T-cell (primary cell): Measurements from ENCODE around the gene EEFSEC. TPM values are rescaled to one million over a fixed set of nuclear protein-coding genes. Genes with fewer than 3 reads are reported as not detected.

Source experiments
- ATAC-seq, 4 experiments: fragments of 200-7000 bp in 3 of 4; fragments of 150-1000 bp in 1 of 4; cut with Tn5 transposase; replicated peaks in 1 of 4; 1 replicate in 3 of 4; 2 replicates in 1 of 4; pipeline ENCODE4 v1.10.0; 2021; ENCODE audit warnings: moderate library complexity in 3 of 4, mild to moderate bottlenecking in 2 of 4, moderate number of reproducible peaks in 1 of 4
- CTCF ChIA-PET, 2 donors: fragments of 300-600 bp; sonication (Branson Sonifier 250); formaldehyde crosslinking; loops; one replicate each; lab custom pipeline; 2022; ENCODE audit warnings: antibody characterized with exemption in 2 of 2; lab: Charles Lee
- POLR2A ChIA-PET, 2 donors: fragments of 300-600 bp; sonication (Branson Sonifier 250); formaldehyde crosslinking; loops; one replicate each; lab custom pipeline; 2022; ENCODE audit warnings: antibody characterized with exemption in 2 of 2; lab: Charles Lee
- DNase-seq, 35 experiments: peaks; one replicate each; pipeline versions ENCODE4 v3.0.0 to v3.0.0-alpha.2; 2013 to 2023
- H3K27ac ChIP-seq: one replicate; pipeline ENCODE4 v1.5.1; 2013; ENCODE audit warnings: low read length
- H3K27me3 ChIP-seq, 2 experiments: replicated peaks in 1 of 2; 1 replicate in 1 of 2; 2 replicates in 1 of 2; pipeline versions ENCODE4 v1.6.1 to v1.7.0; 2013; ENCODE audit warnings: low read length in 1 of 2, mixed read lengths in 1 of 2; ENCODE audit not compliant: control insufficient read depth in 2 of 2, insufficient read depth in 2 of 2; ENCODE audit errors: extremely low read depth in 1 of 2
- H3K36me3 ChIP-seq, 2 donors: 1 replicate in 1 of 2; 2 replicates in 1 of 2; pipeline versions ENCODE4 v1.6.1 to v1.7.0; 2013; ENCODE audit warnings: low read length in 1 of 2; ENCODE audit not compliant: control insufficient read depth in 2 of 2, insufficient read depth in 1 of 2; ENCODE audit errors: extremely low read depth in 1 of 2
- H3K4me1 ChIP-seq, 2 experiments: 1 replicate in 1 of 2; 2 replicates in 1 of 2; pipeline versions ENCODE4 v1.6.1 to v1.7.0; 2013; ENCODE audit warnings: low read length in 2 of 2, mixed read lengths in 1 of 2; ENCODE audit not compliant: insufficient read depth in 2 of 2, control insufficient read depth in 1 of 2; ENCODE audit errors: extremely low read depth in 1 of 2
- H3K4me3 ChIP-seq, 2 donors: 1 replicate in 1 of 2; 2 replicates in 1 of 2; pipeline versions ENCODE4 v1.5.1 to v1.7.0; 2013; ENCODE audit warnings: mild to moderate bottlenecking in 2 of 2, low read length in 1 of 2, moderate library complexity in 1 of 2; ENCODE audit not compliant: control insufficient read depth in 1 of 2; ENCODE audit errors: extremely low read depth in 1 of 2
- H3K9me3 ChIP-seq: 2 replicates; pipeline ENCODE4 v1.7.0; 2013
- H3K27ac Mint-ChIP-seq, 2 donors: one replicate each; pipeline ENCODE4 v1.8.0; 2020 to 2021; ENCODE audit warnings: mild to moderate bottlenecking in 2 of 2, mixed read lengths in 2 of 2
- H3K27me3 Mint-ChIP-seq, 2 donors: one replicate each; pipeline ENCODE4 v1.8.0; 2021 to 2022; ENCODE audit warnings: mixed read lengths in 2 of 2
- H3K36me3 Mint-ChIP-seq: one replicate; pipeline ENCODE4 v1.8.0; 2021; ENCODE audit warnings: mixed read lengths
- H3K4me1 Mint-ChIP-seq, 3 donors: one replicate each; pipeline ENCODE4 v1.8.0; 2020 to 2022; ENCODE audit warnings: mixed read lengths in 3 of 3, mild to moderate bottlenecking in 1 of 3
- H3K4me3 Mint-ChIP-seq, 3 donors: one replicate each; pipeline ENCODE4 v1.8.0; 2020 to 2022; ENCODE audit warnings: mild to moderate bottlenecking in 3 of 3, mixed read lengths in 3 of 3, moderate library complexity in 3 of 3
- H3K9me3 Mint-ChIP-seq, 3 donors: one replicate each; pipeline ENCODE4 v1.8.0; 2020 to 2022; ENCODE audit warnings: mixed read lengths in 3 of 3
- WGBS: methylation state at CpG from one replicate; pipeline ENCODE4 v1.1.5; 2013; ENCODE audit warnings: missing lambda C conversion rate; ENCODE audit not compliant: insufficient coverage; 5-methylcytosine and 5-hydroxymethylcytosine counted together
- total RNA-seq, 35 experiments: library from RNA in 6 of 35; stranded (reverse) in 6 of 35; fragments of 120-200 nt in 1 of 35; gene quantifications; one replicate each; pipeline versions ENCODE4 v1.2.1 to v1.2.4 and lab custom pipeline; 2013 to 2026

Gene EEFSEC
- total RNA-seq, 5 donors from 2014 or later (not counting 1 experiment from before 2014, with no cell fraction given), result 15.9 to 21.1 (median 19.1) TPM

GRCh38 chr3:128122013-128122412 lies 31.3 kb upstream of the EEFSEC start:
- CTCF ChIA-PET, result interaction anchor here in 1 of 2 donors (2.5 to 3.1 kb wide), 3 partner anchors 11 to 31 kb away, joined by 10 to 21 read pairs (median 19); partner anchors contain the start of gene EEFSEC
- H3K27ac Mint-ChIP-seq, result no peak overlapping the region
- H3K4me3 Mint-ChIP-seq, result peak overlapping the region; percentile 97 to 100 (median 97)
- no peaks in the 10 kb centered on the region for H3K9me3 Mint-ChIP-seq
- Histone ChIP-seq H3K27me3 (no peaks in the 10 kb centered on the region), H3K4me3 (no peak overlapping the region), H3K9me3 (no peaks in the 10 kb centered on the region), H3K27ac (no peak overlapping the region), H3K36me3 (peaks cover 0 to 7% of the 10 kb centered on the region in 2 donors), H3K4me1 (peaks cover 12 to 21% of the 10 kb centered on the region in 2 experiments)
- WGBS, result no CpG with 5 or more reads among the region's 1 CpG
- ATAC-seq (no peak), DNase-seq (no peak)
- H3K36me3 Mint-ChIP-seq, result peaks cover 24% of the 10 kb centered on the region
- POLR2A ChIA-PET, result no interaction called here
- peaks cover 40 to 59% (median 43%) of the 10 kb centered on the region in 3 donors for H3K4me1 Mint-ChIP-seq
- no peaks in the 10 kb centered on the region for H3K27me3 Mint-ChIP-seq

- CTCF ChIA-PET, result interaction anchor here (0.5 to 3.1 kb wide), 8 partner anchors 10 to 483 kb away, joined by 3 to 21 read pairs (median 3); partner anchors contain the start of gene EEFSEC (in 1 of the 2)
- peaks cover 33 to 48% (median 35%) of the 10 kb centered on the region in 3 donors for H3K4me1 Mint-ChIP-seq
- peak overlapping the region; percentile 97 to 100 (median 97) for H3K4me3 Mint-ChIP-seq
- H3K36me3 Mint-ChIP-seq, result peaks cover 14% of the 10 kb centered on the region
- ATAC-seq (no peak), DNase-seq (peak in 1 of 35 experiments; percentile 6)
- 1% methylated on average over 15 of the region's 22 CpGs for WGBS
- no peaks in the 10 kb centered on the region for H3K27me3 Mint-ChIP-seq
- Histone ChIP-seq H3K4me3 (peak overlapping the region; percentile 70 to 96), H3K27me3 (no peaks in the 10 kb centered on the region), H3K9me3 (no peaks in the 10 kb centered on the region), H3K4me1 (peaks cover 12 to 21% of the 10 kb centered on the region in 2 experiments), H3K27ac (peak overlapping the region; percentile 73), H3K36me3 (peaks cover 0 to 3% of the 10 kb centered on the region in 2 donors)
- POLR2A ChIA-PET, result interaction anchor here (1.1 to 2.0 kb wide), 3 partner anchors 9 to 172 kb away, joined by 3 to 10 read pairs (median 6); partner anchors contain the start of gene EEFSEC (in 1 of the 2)
- H3K9me3 Mint-ChIP-seq, result no peaks in the 10 kb centered on the region
- H3K27ac Mint-ChIP-seq, result peak overlapping the region; percentile 94 to 95
Observed at GRCh38 chr3:128123156-128123537, 30.1 kb upstream of the EEFSEC start.

- peak within 1 kb of the TSS; percentile 70 to 96 for H3K4me3 ChIP-seq
- no peaks in the 10 kb centered on the region for H3K36me3 ChIP-seq
- Mint-ChIP-seq H3K36me3 (peaks cover 10% of the 10 kb centered on the region), H3K27ac (peak within 1 kb of the TSS; percentile 94 to 95), H3K9me3 (no peaks in the 10 kb centered on the region), H3K27me3 (no peaks in the 10 kb centered on the region), H3K4me1 (peaks cover 29 to 42% (median 32%) of the 10 kb centered on the region in 3 donors), H3K4me3 (peak within 1 kb of the TSS; percentile 97 to 100 (median 97))
- ATAC-seq, result peak; percentile 94 to 99 (median 99)
- peaks cover 12 to 21% of the 10 kb centered on the region in 2 experiments for H3K4me1 ChIP-seq
- peak within 1 kb of the TSS; percentile 97 for H3K27ac ChIP-seq
- peak; percentile 87 to 99 (median 98) for DNase-seq
- CTCF ChIA-PET, result interaction anchor here (0.5 to 3.1 kb wide), 9 partner anchors 10 to 513 kb away, joined by 3 to 21 read pairs (median 3); partner anchors contain the start of gene EEFSEC (in 1 of the 2)
- no peaks in the 10 kb centered on the region for H3K9me3 ChIP-seq
- POLR2A ChIA-PET, result interaction anchor here (0.6 to 2.0 kb wide), 5 partner anchors 10 to 172 kb away, joined by 3 to 10 read pairs (median 4); partner anchors contain the start of gene EEFSEC (in 2 of the 2)
- H3K27me3 ChIP-seq, result no peaks in the 10 kb centered on the region
- under 1% methylated on average over 43 of the region's 47 CpGs for WGBS
Observed at GRCh38 chr3:128123538-128124368, 29.5 kb upstream of the EEFSEC start, which contains the start of gene RUVBL1. Gene RUVBL1 (minus strand): TSS chr3:128123812. CDS start chr3:128123724, 88 bp downstream.

GRCh38 chr3:128127236-128127635 lies 26.0 kb upstream of the EEFSEC start:
- ATAC-seq (no peak), DNase-seq (no peak)
- WGBS, result 67% methylated on average over 2 of the region's 2 CpGs
- CTCF ChIA-PET, result interaction anchor here in 1 of 2 donors (0.7 kb wide), 1 partner anchor 808 kb away, joined by 3 read pairs; no protein-coding TSS in a partner anchor
- H3K27ac Mint-ChIP-seq, result no peak overlapping the region
- no peaks in the 10 kb centered on the region for H3K27me3 Mint-ChIP-seq
- no peak overlapping the region for H3K27ac ChIP-seq
- H3K4me1 ChIP-seq, result peaks cover 10 to 21% of the 10 kb centered on the region in 2 experiments
- no peak overlapping the region for H3K4me3 Mint-ChIP-seq
- H3K27me3 ChIP-seq, result no peaks in the 10 kb centered on the region
- peaks cover 2% of the 10 kb centered on the region for H3K36me3 Mint-ChIP-seq
- no peaks in the 10 kb centered on the region for H3K36me3 ChIP-seq
- POLR2A ChIA-PET, result no interaction called here
- peaks cover 0 to 3% (median 0%) of the 10 kb centered on the region in 3 donors for H3K9me3 Mint-ChIP-seq
- H3K4me3 ChIP-seq, result no peak overlapping the region
- H3K4me1 Mint-ChIP-seq, result peaks cover 20 to 24% (median 24%) of the 10 kb centered on the region in 3 donors
- H3K9me3 ChIP-seq, result no peaks in the 10 kb centered on the region

GRCh38 chr3:128128251-128128650 lies 25.0 kb upstream of the EEFSEC start:
- Histone ChIP-seq H3K4me1 (peaks cover 3 to 12% of the 10 kb centered on the region in 2 experiments), H3K27ac (no peak overlapping the region), H3K4me3 (no peak overlapping the region), H3K9me3 (no peaks in the 10 kb centered on the region), H3K27me3 (peaks cover 0 to 5% of the 10 kb centered on the region in 2 experiments), H3K36me3 (no peaks in the 10 kb centered on the region)
- Mint-ChIP-seq H3K4me3 (no peak overlapping the region), H3K27ac (no peak overlapping the region), H3K27me3 (no peaks in the 10 kb centered on the region), H3K36me3 (peaks cover 2% of the 10 kb centered on the region), H3K9me3 (peaks cover 0 to 3% (median 0%) of the 10 kb centered on the region in 3 donors), H3K4me1 (peaks cover 13 to 15% (median 15%) of the 10 kb centered on the region in 3 donors)
- ChIA-PET POLR2A (no interaction called here), CTCF (interaction anchor here in 1 of 2 donors (2.5 kb wide), 1 partner anchor 33 kb away, joined by 10 read pairs; no protein-coding TSS in a partner anchor)
- ATAC-seq (no peak), DNase-seq (no peak)
- WGBS, result no CpG with 5 or more reads among the region's 1 CpG
